Measurements from ENCODE around the gene EFHC1.

- TF ChIP-seq, protein P1, sequence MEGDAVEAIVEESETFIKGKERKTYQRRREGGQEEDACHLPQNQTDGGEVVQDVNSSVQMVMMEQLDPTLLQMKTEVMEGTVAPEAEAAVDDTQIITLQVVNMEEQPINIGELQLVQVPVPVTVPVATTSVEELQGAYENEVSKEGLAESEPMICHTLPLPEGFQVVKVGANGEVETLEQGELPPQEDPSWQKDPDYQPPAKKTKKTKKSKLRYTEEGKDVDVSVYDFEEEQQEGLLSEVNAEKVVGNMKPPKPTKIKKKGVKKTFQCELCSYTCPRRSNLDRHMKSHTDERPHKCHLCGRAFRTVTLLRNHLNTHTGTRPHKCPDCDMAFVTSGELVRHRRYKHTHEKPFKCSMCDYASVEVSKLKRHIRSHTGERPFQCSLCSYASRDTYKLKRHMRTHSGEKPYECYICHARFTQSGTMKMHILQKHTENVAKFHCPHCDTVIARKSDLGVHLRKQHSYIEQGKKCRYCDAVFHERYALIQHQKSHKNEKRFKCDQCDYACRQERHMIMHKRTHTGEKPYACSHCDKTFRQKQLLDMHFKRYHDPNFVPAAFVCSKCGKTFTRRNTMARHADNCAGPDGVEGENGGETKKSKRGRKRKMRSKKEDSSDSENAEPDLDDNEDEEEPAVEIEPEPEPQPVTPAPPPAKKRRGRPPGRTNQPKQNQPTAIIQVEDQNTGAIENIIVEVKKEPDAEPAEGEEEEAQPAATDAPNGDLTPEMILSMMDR (IDR thresholded peaks at IDR 0.05 in 8 of 11, conservative IDR thresholded peaks at IDR 0.05 in 3 of 11), result no peak
- no peak for TF ChIP-seq POLR2A (IDR thresholded peaks at IDR 0.05)
These were observed 150.2 kb downstream of the EFHC1 start for GRCh38 chr6:52570291-52570700.
